Stimulated activated CD8-positive, alpha-beta memory T cell treated with anti-CD3 and anti-CD28 coated beads, Interleukin-15, amount 100 ng/mL, for 24 hours (primary cell): Measurements from ENCODE around the gene CCDC91.

Source experiments
- DNase-seq: peaks from one replicate; pipeline ENCODE4 v3.0.0-alpha.2; 2020; ENCODE audit warnings: low read depth

CCDC91 gene, protein sequence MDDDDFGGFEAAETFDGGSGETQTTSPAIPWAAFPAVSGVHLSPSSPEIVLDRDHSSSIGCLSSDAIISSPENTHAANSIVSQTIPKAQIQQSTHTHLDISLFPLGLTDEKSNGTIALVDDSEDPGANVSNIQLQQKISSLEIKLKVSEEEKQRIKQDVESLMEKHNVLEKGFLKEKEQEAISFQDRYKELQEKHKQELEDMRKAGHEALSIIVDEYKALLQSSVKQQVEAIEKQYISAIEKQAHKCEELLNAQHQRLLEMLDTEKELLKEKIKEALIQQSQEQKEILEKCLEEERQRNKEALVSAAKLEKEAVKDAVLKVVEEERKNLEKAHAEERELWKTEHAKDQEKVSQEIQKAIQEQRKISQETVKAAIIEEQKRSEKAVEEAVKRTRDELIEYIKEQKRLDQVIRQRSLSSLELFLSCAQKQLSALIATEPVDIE

DNA sequence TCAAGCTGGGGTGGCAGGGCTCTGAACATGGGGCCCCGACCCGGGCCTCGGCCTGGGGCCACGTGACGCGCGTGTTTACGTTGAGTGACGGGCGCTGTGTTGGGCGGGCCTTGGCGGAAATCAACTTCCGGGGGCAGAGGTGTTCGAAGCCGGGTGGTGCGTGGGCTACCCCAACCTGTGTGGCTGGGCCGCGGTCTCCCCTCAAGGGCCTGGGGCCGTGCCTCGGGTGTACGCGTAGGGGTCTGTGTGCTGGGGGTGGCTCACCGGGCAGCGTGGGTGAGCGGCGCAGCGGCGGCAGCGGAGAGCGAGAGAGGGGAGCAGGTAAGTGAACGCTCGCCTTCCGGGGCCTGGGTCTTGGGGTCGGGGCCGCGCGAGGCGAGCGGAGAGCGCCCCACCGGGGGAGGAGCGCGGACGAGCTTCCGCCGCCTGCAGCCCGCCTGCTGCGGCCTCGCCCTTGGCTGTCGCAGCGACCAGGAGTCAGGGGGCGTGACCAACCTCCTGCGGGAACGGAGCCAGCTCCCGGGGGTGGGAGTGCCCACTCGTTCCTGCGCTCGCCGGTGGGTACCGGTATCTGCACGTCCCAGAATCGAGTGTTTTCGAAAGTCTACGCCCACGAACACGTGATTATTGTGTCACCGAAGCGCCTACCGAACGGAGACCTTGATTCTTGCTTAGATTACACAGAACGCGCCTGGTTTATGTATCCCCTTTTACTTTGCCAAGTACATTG, at the start of gene CCDC91:
TSS of gene CCDC91 (plus strand) at position 136 of the 730 bp plus-strand sequence. CDS start 66,760 bp downstream, outside the sequence.
- peak; percentile 64 for DNase-seq

DNA sequence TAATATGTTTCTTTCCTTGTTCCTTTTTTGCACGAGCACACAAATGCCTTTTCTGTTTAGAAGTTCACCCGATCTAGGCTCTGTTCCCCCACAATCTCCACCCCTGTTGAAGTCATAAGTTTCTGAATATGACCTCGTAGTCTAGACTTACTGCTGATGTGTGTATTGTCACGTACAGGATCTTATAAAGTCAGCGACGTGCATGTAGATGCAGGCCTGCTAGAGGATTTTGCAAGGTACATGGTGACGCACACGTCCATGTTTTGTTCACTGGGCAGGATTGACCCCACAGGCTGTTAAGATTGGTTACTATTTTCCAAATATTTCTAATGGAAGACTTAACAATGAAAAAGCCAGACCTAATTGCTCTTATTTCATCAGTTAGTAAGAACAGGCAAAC, 46.2 kb upstream of the CCDC91 start:
- DNase-seq: no peak

DNA sequence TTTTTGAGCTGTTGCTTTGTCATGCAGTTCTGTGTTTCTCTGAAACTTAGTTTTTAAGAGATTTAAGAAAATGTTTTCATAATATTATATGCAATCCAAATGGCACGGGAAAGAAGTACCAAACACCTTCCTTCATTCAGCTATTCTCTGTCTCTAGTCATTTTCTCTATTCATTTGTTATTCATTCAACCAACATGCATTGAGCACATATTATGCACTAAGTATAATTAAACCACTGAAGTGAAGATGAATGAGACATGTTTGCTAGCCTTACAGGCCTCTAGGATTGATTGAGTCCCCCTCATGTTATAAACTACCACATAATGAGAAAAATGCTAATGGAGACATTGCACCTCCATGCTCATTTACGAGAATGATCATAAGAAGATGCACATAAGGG, 45.7 kb upstream of the CCDC91 start:
- DNase-seq: no peak

DNA sequence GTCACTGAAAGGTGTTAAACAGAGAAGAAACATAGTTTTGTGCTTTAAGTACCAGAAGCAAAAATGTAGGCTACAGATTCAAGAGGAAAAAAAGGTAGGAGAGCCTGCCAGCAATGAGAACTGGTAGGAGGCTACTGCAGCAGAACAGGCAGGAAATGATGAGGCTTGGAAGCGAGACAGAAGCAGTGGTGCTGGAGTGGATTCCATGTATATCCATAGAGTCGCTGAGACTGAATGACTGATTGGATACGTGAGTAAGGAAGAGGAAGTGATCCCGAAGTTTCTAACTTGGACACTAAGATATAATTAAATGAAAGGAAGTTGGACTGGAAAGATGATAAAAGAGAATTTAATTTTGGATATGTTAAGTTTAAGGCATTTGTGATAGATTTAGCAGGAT, 45.0 kb upstream of the CCDC91 start:
- no peak for DNase-seq

DNA sequence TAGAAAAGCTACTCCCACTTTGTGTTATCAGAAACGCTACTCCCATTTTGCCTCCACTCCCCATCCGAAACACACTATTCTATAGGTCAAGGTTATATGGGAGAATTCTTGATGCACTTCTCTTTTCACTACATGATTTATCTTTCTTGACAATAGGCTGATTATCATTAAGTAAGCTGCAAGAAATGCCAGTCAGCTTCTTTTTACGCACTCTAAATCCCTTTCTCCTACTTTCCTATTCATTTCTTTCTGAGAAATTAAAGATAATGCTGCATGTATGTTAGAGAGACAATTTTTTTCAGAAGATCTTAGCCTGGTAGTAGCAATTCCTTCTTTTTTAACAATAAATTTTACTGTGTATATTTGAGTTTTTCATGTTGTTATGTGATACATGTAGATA, 41.0 kb upstream of the CCDC91 start:
- DNase-seq: no peak

DNA sequence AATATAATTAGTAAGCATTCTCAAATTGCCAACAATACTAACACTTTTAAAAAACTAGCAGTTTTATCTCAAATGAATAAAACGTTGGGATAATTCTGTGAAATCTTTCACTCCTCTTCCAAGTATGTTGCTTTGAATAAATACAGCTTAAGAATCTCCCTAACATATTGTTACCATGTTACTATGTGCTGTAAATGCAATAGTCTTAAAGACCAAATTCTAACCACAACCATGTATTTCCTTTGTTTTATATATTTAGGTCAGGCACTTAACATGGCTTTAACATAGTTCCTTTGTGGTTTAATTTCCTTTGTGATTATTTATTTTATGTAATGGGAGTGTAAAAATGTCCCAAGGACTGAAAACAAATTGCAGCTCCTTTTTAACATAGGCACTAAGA, 33.9 kb upstream of the CCDC91 start:
- no peak for DNase-seq

DNA sequence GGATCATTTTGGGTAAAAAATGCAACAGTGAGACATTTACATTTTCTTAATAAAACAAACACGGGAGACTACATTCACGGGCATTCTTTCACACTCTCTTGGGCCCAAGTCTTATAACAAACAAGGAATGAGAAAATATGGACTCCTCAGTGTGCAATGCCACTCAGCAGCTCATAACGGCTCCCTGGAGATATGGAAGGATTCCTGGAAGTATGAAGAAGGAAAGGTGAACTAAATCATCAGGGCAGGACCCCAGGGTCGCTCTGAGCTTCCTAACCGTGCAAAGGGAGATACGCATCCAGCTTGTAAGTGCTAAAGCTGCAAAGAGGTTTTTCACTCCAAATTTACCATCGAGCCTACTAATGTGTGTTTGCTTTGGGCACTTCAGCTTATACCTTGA, 33.5 kb upstream of the CCDC91 start:
- DNase-seq: no peak

DNA sequence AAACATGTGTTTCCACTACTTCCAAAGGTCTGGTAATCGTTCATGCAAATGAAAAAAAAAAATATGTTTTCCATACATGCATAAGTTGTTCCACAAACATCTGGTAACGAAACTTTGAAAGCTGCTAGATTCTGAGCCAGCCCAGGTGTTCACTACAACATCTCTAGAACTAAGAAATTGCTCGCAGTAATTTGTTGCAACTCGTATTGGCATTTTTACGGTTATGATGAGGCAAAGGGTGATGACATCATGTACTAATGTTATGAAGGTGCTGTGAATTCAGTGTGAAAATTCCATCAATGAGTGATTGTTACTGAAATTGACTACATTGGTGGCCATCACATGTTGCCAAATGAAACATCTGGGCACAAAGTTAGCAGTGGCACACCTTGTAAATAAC, 31.9 kb upstream of the CCDC91 start:
- DNase-seq: no peak

DNA sequence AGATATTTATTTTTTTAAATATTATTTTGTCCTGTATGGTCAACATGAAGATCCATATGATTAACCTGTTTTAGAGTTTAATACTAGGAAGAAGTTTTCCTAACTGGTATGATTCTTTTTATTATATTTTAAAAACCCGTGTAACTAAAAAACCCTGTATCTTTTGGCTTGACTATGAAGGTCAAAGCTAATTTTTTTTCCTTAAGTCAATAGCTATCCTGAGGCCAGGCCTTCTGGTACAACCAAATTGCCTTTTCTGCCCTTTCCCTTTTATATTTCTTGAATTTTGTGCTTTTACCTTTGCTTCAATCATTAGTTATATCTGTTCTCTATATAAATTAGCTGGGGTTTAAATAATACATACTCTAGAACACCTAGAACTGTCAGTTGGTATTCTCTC, 30.6 kb upstream of the CCDC91 start:
- DNase-seq: no peak

DNA sequence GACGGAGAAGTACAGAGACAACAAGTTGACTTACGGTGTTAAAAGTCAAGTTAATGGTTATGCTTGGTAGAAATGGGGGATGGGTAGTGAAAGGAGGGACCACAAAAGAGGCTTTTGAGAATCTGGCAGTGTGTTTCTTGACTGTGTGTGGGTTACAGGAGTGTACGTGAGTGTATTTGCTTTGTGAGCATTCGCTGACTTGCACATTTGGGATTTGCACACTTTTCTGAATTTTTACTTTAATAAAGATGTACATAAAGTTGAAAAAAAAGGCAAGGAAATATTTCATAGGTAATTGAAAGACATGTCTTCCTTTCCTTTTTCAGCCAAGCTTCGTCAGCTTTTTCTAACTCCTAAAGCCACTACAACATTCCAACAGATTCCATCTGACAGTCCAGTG, 28.6 kb upstream of the CCDC91 start:
- DNase-seq: no peak

DNA sequence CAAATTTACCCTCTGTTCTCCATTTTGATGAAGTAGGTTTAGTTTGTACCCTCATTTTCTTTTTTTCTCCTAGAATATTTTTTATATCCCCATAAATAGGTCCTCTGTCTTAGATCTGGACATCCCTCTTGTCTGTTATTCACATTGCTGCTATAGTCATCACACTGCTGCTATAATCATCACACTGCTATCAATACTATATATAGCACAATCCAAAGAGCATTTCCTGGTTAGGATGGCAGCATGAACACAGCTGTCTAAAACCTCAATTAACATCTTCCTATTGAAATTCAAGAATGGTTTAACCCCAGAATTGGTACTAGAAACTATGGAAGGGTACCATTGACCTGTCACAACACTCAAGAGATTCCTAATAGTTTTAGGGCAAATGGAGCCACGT, 27.6 kb upstream of the CCDC91 start:
- DNase-seq: no peak

DNA sequence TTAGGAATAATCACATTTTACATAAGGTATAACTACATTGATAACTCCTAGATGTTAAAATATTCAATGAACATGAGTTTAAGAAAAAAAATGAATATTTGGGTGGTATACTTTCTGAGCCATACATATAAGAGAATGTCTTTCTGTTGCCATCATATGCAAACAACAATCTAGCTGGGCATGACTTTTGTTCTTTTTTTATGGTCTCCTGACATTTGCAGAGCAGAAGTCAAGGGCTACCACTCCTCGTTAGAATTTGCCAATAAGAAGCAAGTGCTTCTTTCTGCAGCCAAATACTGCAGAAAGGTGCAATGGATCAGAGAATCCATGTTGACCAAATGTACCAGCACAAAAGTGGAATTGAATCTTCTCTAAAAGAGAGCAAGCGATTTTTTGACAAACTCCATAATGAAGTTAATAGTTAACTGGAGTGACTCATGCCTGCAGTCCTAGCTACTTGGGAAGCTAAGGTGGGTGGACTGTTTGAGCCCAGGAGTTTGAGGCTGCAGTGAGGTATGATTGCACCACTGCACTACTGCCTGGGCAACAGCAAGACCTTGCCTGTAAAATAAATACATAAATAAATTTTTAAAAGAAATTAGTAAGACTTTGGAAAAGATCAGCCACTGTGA, 25.5 kb upstream of the CCDC91 start:
- DNase-seq: no peak

DNA sequence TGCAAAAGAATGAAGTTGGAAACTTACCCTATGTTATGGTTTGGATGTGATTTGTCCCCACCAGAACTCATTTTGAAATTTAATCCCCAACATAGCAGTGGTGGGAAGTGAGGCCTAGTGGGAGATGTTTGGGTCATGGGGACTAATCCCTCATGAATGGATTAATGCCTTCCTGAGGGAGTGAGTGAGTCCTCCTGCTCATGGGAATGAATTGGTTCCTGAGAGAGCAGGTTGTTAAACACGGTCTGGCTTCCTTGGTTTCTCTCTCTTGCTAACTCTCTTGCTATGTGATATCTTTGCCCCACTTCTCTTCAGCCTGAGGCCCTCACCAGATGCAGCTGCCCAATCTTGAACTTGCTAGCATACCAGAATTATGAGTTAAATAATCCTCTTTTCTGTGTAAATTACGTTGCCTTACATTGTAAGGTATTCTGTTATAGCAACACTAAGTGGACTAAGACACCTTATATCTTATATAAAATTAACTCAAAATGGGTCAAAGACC, 22.2 kb upstream of the CCDC91 start:
- DNase-seq: no peak

DNA sequence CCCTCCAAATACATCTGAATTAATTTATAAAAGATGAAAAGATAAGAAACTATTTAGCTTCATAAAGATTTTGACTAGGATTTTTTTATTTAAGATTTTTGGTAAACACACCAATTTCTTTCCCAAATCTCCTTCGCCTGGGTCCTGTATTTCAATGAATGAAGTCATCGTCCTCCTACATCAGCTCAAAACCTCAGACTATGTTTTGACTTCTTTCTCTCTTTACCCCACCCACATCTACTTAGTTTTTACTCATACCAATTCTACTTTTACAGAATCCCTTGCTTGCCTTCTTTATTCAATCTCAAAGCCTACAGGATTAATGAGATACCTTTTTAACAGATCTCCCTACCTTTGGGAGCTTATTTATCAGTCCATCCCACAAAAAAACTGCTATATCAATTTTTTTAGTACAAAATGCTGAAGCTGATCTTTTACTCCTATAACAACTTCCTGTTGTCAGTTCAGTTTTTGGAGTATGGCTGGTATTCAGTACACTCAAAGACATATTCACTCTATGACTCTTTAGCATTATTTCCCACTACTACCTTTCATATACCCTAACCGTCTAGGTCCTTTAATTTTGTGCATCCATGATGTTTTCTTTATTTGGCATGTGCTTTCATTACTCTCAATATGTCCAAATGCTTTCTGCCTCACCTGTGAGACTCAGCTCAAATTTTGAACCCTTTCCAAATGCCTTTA, 18.7 kb upstream of the CCDC91 start:
- no peak for DNase-seq

DNA sequence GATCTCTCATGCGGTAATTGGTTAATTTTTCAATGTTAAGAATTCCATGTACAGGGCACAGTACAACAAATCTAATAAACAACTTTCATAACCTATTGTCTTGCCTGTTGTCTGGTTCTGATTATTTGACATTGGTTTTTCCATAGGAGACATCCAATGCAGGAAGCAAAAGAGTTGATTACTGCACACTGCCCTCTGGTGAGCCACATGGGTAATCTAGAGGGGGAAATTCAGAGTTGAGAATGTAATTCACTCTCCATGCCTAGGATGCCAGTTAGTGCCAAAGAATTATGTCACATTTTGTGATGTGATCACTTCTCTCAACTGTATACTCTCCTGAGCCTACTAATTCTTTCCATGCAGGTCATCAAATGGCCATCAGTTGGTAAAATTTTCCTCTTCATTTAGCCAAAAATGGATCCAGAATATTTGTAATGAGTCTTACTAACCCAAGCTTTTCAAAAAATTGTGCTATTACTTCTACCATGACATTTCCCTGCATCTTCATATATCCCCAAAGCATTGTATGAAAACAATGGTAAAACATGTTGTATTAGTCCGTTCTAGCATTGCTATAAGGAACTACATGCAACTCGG, 17.7 kb upstream of the CCDC91 start:
- DNase-seq: no peak

DNA sequence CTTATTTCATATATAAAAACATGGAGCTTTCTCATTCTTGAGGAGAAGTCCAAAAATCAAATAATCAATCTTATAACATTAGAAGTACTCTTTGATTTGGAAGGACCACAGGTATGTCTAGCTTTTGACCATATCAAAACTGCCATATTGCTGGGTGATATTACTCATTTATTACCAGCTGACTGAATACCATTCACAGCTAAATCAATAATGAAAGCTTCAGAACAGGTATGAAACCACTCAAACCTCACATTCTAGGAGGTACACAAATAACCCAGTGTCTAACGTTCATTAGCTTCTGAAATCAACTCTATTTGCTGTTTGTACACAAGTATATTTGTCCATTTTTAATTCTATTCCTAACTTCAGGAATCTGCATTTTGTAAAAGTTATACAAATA, 16.8 kb upstream of the CCDC91 start:
- DNase-seq: no peak

DNA sequence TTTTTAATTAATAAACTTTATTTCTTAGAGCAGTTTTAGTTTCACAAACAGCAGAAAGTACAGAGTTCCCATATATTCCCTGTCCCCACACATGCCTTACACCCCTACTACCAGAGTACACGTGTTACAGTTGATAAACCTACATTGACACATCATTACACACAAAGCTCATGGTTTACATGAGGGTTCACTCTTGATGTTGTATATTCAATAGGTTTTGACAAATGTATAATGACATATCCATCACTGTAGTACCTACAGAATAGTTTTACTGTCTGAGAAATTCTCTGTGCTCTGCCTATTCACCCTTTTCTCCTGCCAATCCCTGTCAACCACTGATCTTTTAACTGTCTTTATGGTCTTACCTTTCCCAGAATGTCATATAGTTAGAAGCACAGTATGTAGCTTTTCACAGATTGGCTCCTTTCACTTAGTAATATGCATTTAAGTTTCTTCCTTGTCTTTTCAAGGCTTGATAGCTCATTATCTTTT, 15.1 kb upstream of the CCDC91 start:
- no peak for DNase-seq

DNA sequence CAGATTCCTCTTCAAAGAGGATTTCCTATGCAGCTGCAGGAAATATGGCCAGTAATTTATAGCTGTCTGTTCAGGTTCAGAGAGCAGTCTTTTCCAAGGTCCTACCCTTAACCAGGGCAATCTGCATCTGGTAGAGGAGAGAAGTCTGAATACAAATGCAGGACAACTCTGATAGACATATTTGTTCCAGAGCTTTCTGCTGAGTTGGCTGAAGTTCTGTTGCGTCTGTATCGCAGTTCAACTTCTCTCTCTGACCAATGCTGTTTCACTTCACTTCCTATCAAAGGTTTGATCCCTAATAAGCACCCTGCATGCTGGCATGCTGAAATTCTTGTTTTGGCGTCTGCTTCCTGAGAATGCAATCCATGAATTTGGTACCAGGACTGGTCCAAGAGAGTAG, 14.0 kb upstream of the CCDC91 start:
- DNase-seq: no peak

DNA sequence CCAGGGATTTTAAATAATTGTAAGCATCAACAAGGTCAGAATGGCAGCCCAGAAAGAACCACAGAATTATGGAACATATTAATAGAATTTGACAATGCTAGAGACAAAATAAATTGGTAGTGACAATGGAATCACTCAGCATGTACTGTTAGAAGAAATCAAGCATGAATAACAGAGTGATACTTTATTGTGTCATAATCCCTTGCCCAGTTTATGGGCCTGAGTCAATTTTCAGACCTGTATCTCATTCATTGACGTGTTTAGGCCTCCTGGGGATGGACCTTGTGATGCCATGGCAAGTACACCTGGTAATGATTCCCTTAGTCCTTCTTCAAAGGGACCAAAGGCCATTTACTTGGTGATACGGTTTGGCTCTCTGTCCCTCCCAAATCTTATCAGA, 12.8 kb upstream of the CCDC91 start:
- no peak for DNase-seq

DNA sequence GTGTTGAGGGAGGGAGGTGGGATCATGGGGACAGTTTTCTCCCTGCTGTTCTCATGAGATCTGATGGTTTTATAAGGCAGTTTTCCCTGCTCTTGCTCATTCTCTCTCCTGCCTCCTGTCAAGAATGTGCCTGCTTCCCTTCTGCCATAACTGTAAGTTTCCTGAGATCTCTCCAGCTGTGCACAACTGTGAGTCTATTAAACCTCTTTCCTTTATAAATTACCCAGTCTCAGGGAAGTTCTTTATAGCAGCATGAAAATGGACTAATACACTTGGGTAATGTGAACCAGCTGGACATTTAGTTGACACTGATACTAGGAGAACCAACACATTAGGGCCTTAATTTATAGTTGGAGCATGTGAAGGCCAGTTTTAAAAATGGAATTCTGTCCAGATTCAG, 12.4 kb upstream of the CCDC91 start:
- no peak for DNase-seq

DNA sequence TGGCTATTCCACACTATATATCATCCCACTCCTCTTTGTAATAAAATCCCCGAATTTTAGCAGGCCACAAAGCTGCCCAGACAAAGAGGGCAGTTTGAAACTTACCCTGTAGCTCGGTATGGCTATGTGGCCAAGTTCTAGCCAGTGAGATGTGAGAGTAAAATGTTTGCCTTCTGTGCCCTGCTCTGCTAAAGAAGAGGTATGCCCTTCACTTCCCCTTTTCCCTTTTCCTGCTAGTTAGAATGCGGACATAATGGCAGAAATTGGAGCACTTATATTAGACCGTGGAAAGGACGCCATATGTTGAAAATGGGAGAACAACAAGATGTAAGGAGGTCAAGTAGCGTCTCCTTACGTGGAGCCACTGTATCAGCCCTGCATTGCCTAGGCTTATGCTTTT, 11.5 kb upstream of the CCDC91 start:
- no peak for DNase-seq

DNA sequence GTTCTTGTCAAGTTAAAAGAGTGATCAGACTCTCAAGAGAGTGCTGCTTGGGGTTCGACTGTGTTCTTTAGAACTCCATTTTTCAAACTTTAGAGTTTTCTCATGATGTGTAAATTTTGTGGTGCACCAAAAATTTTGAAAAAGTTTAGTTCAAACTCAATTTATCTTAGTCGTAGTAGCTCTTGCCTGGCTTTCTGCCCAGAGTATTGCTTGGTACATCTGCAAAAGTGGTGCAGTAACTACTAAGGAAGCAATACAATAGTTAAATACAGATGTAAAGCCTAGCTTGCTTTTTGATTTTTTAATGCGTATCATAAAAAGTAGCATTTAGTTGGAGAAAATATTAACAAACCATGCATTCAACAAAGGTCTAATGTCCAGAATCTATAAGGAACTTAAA, 9.5 kb upstream of the CCDC91 start:
- DNase-seq: no peak
